Lower lobe of right lung (tissue), 2 donors: ENCODE measurements around the gene PMFBP1. TPM values are rescaled to one million over a fixed set of nuclear protein-coding genes. Genes with fewer than 3 reads are reported as not detected.

Experiments used
- ATAC-seq, 2 donors: fragments of 200-7000 bp; cut with Tn5 transposase; one replicate each; pipeline ENCODE4 v1.9.1; 2020 to 2022; ENCODE audit warnings: mild to moderate bottlenecking in 2 of 2, moderate library complexity in 2 of 2
- DNase-seq: peaks from one replicate; pipeline ENCODE4 v3.0.0-alpha.2; 2020
- H3K27ac ChIP-seq: fragments of 200-600 bp; one replicate; pipeline ENCODE4 v1.8.0; 2022
- H3K27me3 ChIP-seq: fragments of 200-600 bp; one replicate; pipeline ENCODE4 v1.8.0; 2022; ENCODE audit warnings: low read depth
- H3K36me3 ChIP-seq: fragments of 200-600 bp; one replicate; pipeline ENCODE4 v1.8.0; 2022; ENCODE audit warnings: mild to moderate bottlenecking
- H3K4me1 ChIP-seq: fragments of 200-600 bp; one replicate; pipeline ENCODE4 v1.8.0; 2022
- H3K4me3 ChIP-seq: fragments of 200-600 bp; one replicate; pipeline ENCODE4 v1.8.0; 2022; ENCODE audit warnings: mild to moderate bottlenecking
- H3K9me3 ChIP-seq: fragments of 200-600 bp; one replicate; pipeline ENCODE4 v1.8.0; 2022
- intact Hi-C: fragments of 100-400 bp; cut with DNase I; formaldehyde crosslinking; loops from one replicate; pipeline ENCODE4 v1.11.0; 2022
- total RNA-seq: library from RNA; stranded (reverse); fragmentation: NEBNext Ultra II Directional; extraction: Animal tissue kit (Norgen Biotek cat#: 25700); gene quantifications from one replicate; pipeline ENCODE4 v1.2.1, GENCODE V29; 2021
- TF ChIP-seq, protein P1 (sequence below): fragments of 200-600 bp; IDR thresholded peaks from one replicate; pipeline ENCODE4 v1.8.0; 2022; ENCODE audit warnings: antibody characterized with exemption, mild to moderate bottlenecking
- donor health status: DM: no; HTN: yes; CAD: no; lungs with severe emphysema.

The PMFBP1 gene
- total RNA-seq, 1 donor from 2014 or later, result 0.62 TPM

DNA sequence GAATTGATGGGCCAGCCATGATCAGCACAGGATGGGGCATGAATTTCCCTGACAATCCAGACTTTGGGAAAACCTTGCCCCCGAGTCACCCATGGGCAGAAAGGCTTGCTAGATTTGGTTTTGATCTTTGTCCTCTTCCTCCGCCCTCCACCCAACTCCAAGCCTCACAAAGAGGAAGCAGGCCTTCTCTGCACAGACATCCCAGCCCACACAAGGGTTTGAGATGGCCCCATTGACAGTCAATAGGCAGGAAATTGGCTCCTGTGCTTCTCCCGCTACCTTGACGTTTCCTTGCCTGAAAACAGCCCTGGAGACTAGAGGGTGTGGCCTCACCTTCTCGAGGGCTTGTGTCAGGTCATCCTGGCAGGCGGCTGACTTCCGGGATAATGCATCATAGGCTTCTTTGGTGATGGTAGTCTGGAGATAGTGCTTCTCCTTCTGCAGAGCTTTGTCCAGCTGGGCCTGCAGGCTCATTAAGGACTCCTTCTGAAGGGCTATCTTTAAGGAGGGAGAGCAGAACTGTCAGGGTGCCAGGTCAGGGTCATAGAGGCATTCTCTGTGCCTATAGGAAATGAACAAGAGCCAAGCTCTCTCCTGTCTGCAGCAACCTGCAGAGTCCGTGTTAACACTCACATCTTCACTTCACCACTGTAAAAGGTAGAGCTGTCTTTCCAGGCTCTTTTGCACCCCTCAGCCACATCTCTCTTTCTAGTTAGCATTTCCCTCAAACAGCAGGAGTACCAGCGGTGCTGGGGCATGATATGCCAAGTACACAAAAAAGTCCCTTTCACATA lies 46.1 kb downstream of the PMFBP1 start:
- TF ChIP-seq, protein P1, sequence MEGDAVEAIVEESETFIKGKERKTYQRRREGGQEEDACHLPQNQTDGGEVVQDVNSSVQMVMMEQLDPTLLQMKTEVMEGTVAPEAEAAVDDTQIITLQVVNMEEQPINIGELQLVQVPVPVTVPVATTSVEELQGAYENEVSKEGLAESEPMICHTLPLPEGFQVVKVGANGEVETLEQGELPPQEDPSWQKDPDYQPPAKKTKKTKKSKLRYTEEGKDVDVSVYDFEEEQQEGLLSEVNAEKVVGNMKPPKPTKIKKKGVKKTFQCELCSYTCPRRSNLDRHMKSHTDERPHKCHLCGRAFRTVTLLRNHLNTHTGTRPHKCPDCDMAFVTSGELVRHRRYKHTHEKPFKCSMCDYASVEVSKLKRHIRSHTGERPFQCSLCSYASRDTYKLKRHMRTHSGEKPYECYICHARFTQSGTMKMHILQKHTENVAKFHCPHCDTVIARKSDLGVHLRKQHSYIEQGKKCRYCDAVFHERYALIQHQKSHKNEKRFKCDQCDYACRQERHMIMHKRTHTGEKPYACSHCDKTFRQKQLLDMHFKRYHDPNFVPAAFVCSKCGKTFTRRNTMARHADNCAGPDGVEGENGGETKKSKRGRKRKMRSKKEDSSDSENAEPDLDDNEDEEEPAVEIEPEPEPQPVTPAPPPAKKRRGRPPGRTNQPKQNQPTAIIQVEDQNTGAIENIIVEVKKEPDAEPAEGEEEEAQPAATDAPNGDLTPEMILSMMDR, result no peak

DNA sequence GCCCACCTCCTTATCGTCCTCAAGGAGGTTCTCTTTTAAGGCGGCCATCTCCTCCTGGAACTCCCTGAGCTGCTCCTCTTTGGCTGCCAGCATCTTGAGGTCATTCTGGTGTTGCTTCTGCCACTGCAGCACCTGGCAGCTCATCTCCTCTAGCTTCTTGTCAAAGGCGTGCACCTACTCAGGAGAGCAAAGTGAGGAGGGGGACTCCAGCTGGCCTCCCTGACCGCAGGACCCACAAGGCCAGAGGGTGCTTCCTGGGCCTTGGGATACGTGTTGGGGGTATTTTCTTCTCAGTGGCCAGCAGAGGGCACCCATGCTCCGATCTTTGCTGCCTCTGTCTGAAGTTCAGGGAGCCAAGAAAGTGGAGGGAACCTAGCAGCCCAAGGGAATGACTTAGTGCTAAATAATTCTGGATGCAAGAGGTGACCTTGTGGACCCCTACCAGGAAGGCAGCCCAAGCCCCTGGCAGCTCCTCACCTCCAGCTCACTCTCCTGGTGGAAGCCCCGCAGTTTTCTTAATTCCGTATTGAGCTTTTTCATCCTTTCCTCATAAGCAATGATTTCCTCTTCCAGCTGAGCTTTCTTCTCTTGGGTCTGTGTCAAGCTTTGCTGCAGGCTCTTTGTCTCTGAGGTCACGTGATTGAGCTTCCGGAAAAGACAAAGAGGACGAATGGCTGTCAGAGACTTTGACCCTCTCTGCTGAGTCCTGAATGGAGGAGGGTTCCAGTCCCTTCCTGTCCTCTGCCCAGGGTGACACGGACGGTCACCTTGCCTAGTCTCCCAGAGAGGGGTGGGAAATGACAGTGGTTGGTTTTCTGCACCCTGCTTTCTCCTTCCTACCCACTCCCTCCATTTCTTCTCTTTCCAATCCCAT lies 47.0 kb downstream of the PMFBP1 start:
- H3K27ac ChIP-seq, result peak overlapping the region; percentile 9
- DNase-seq, result peak; percentile 69
- intact Hi-C loops, result no loop called here

More for the DNA sequence above, 46.1 kb downstream of the PMFBP1 start:
- H3K9me3 ChIP-seq, result no peaks in the 10 kb centered on the region
- DNase-seq (no peak), ATAC-seq (peak; percentile 52 to 57)
- intact Hi-C loops, result no loop called here
- H3K27ac ChIP-seq, result no peak overlapping the region
- no peak overlapping the region for H3K4me3 ChIP-seq
- no peaks in the 10 kb centered on the region for H3K36me3 ChIP-seq
- peaks cover 11% of the 10 kb centered on the region for H3K4me1 ChIP-seq
- H3K27me3 ChIP-seq, result no peaks in the 10 kb centered on the region

DNA sequence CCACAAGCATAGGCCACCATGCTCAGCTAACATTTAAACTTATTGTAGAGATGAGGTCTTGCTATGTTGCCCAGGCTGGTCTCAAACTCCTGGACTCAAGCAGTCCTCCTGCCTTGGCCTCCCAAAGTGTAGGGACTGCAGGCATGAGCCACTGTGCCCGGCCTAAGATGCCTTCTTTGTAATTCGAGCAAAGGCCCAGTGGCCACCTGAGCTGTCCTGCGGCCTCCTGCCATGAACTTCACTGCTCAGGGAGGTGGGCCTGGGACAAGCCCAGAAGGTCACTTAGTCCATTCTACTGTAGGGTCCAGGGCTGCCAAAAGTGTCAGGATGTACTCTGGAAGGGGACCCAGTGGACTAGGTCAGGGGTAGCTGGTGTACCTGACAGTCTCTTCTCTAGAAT lies 47.8 kb downstream of the PMFBP1 start:
- intact Hi-C loops, result no loop called here
- TF ChIP-seq, protein P1, result no peak
- H3K36me3 ChIP-seq, result no peaks in the 10 kb centered on the region
- no peaks in the 10 kb centered on the region for H3K9me3 ChIP-seq
- H3K4me3 ChIP-seq, result no peak overlapping the region
- ATAC-seq, result no peak
- H3K4me1 ChIP-seq, result peaks cover 11% of the 10 kb centered on the region
- no peak overlapping the region for H3K27ac ChIP-seq
- H3K27me3 ChIP-seq, result no peaks in the 10 kb centered on the region
- DNase-seq, result no peak

More for the DNA sequence above, 47.0 kb downstream of the PMFBP1 start:
- H3K27me3 ChIP-seq, result no peaks in the 10 kb centered on the region
- H3K4me1 ChIP-seq, result peaks cover 11% of the 10 kb centered on the region
- TF ChIP-seq, protein P1, result peak; percentile 86
- no peaks in the 10 kb centered on the region for H3K36me3 ChIP-seq
- ATAC-seq, result peak; percentile 85 to 89
- H3K9me3 ChIP-seq, result no peaks in the 10 kb centered on the region
- H3K4me3 ChIP-seq, result no peak overlapping the region

DNA sequence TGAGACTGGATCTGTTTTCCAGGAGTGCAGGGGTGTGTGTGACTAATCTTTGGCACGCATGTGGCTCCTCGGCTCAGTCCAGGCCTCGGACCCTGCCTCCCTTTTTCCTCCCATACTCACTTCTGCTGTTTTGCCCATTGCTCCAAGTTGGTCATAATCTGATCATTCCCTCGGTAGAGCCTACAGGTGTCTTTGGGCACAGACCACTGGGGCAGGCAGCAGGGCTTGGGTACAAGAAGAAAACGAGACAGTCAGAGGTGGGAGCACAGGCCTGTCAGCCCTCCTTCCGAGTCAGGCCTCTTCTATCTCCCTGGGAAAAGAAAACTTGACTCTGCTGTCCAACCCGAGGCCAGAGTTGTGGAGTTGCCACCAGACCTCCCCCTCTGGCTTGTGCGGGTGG lies 48.5 kb downstream of the PMFBP1 start:
- no peak overlapping the region for H3K4me3 ChIP-seq
- no peaks in the 10 kb centered on the region for H3K27me3 ChIP-seq
- no peak for ATAC-seq
- no peaks in the 10 kb centered on the region for H3K36me3 ChIP-seq
- no peaks in the 10 kb centered on the region for H3K9me3 ChIP-seq
- DNase-seq, result no peak
- intact Hi-C loops, result no loop called here
- no peak overlapping the region for H3K27ac ChIP-seq
- peaks cover 11% of the 10 kb centered on the region for H3K4me1 ChIP-seq
- TF ChIP-seq, protein P1, result no peak

DNA sequence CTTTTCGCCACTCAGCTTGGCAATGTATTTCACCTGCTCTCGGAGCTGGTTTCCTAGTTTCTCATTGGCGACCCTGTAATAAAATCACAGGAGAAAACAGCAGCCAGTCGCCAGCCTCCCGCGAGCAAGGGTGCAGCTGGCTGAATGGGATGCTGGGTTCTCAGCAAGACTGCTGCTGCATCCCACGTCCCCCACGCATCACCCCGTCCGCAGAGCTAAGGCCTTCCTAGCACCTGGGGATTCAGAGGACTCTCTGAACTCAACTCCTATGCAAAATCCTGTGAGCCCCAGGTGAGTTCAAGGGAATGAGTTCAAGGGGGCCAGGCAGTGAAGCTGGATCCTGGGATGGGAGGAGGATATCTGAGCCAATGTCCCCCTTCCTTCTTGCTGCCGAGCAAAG lies 49.0 kb downstream of the PMFBP1 start:
- Histone ChIP-seq H3K27ac (no peak overlapping the region), H3K27me3 (no peaks in the 10 kb centered on the region), H3K4me3 (no peak overlapping the region), H3K9me3 (no peaks in the 10 kb centered on the region), H3K4me1 (peaks cover 11% of the 10 kb centered on the region), H3K36me3 (no peaks in the 10 kb centered on the region)
- TF ChIP-seq, protein P1, result no peak
- intact Hi-C loops, result no loop called here
- no peak for ATAC-seq
- DNase-seq, result no peak
